HEK293T (cell line): ENCODE measurements around the gene JAG2.

ENCODE experiments used
- CTCF ChIA-PET: fragments of 350-600 bp; formaldehyde crosslinking; extraction: SDS; loops from one replicate; lab custom pipeline; 2021; ENCODE audit warnings: antibody characterized with exemption, inconsistent platforms; lab: Yijun Ruan, JAX
- POLR2A ChIA-PET: fragments of 350-600 bp; formaldehyde crosslinking; extraction: SDS; loops from one replicate; lab custom pipeline; 2020; ENCODE audit warnings: antibody characterized with exemption, inconsistent platforms; lab: Yijun Ruan, JAX
- DNase-seq: peaks from one replicate; pipeline ENCODE4 v3.0.0; 2012; ENCODE audit warnings: mixed read lengths; ENCODE audit errors: extremely low spot score
- ARNT ChIP-seq: fragments of 450-650 bp; IDR thresholded peaks from 2 replicates; pipeline ENCODE4 v1.6.1; 2017; ENCODE audit warnings: mild to moderate bottlenecking
- BHLHE40 ChIP-seq: fragments of 450-650 bp; IDR thresholded peaks from 2 replicates; pipeline ENCODE4 v1.6.1; 2016; ENCODE audit warnings: mild to moderate bottlenecking, moderate library complexity, borderline replicate concordance
- CTBP1 ChIP-seq: fragments of 450-650 bp; IDR thresholded peaks from 2 replicates; pipeline ENCODE4 v1.6.1; 2016; ENCODE audit warnings: borderline replicate concordance
- ELF4 ChIP-seq: fragments of 450-650 bp; IDR thresholded peaks from 2 replicates; pipeline ENCODE4 v1.6.1; 2017; ENCODE audit warnings: antibody characterized with exemption
- FOXA1 ChIP-seq: fragments of 450-650 bp; IDR thresholded peaks from 2 replicates; pipeline ENCODE4 v1.6.1; 2016; ENCODE audit warnings: mild to moderate bottlenecking
- FOXK2 ChIP-seq: fragments of 450-650 bp; IDR thresholded peaks from 2 replicates; pipeline ENCODE4 v1.6.1; 2016; ENCODE audit warnings: mild to moderate bottlenecking
- FOXM1 ChIP-seq: fragments of 450-650 bp; IDR thresholded peaks from 2 replicates; pipeline ENCODE4 v1.6.1; 2017; ENCODE audit warnings: mild to moderate bottlenecking, borderline replicate concordance
- HDGF ChIP-seq: fragments of 450-650 bp; IDR thresholded peaks from 2 replicates; pipeline ENCODE4 v1.6.1; 2017; ENCODE audit warnings: antibody characterized with exemption, borderline replicate concordance
- L3MBTL2 ChIP-seq: fragments of 450-650 bp; conservative IDR thresholded peaks from 2 replicates; pipeline ENCODE4 v1.6.1; 2016; ENCODE audit warnings: mild to moderate bottlenecking
- LEF1 ChIP-seq: fragments of 450-650 bp; IDR thresholded peaks from 2 replicates; pipeline ENCODE4 v1.6.1; 2017; ENCODE audit warnings: mild to moderate bottlenecking, borderline replicate concordance
- NFRKB ChIP-seq: fragments of 450-650 bp; IDR thresholded peaks from 2 replicates; pipeline ENCODE4 v1.6.1; 2016; ENCODE audit warnings: mild to moderate bottlenecking, moderate library complexity
- SP1 ChIP-seq: fragments of 450-650 bp; IDR thresholded peaks from 2 replicates; pipeline ENCODE4 v1.6.1; 2017
- SUZ12 ChIP-seq: fragments of 450-650 bp; IDR thresholded peaks from 2 replicates; pipeline ENCODE4 v1.6.1; 2016; ENCODE audit warnings: mild to moderate bottlenecking
- TARDBP ChIP-seq: fragments of 450-650 bp; IDR thresholded peaks from 2 replicates; pipeline ENCODE4 v1.6.1; 2016
- ZNF384 ChIP-seq: fragments of 450-650 bp; IDR thresholded peaks from 2 replicates; pipeline ENCODE4 v1.6.1; 2016
- TF ChIP-seq, protein P1 (sequence below): fragments of 450-650 bp; IDR thresholded peaks from 2 replicates; pipeline ENCODE4 v1.6.1; 2016

The JAG2 gene

DNA sequence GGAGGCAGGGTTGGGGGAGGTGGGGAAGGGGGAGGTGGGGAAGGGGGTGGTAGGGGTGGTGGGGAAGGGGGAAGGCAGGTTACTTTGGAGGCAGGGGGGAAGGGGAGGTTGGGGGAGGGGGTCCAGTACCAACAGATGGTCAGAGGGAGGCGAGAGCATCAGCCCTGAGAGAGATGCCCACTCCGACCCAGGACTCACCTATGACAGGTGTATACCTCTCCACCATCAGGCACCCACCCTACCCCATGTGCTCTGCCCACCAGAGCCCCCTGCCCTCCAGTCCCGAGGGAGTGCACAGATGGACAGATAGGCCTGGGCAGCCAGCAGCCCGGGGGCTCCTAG, 18.6 kb downstream of the JAG2 start:
- ChIA-PET CTCF (no interaction called here), POLR2A (no interaction called here)
- DNase-seq = no peak
- TF ChIP-seq L3MBTL2 (no peak), LEF1 (no peak), BHLHE40 (no peak), ELF4 (no peak), NFRKB (no peak), SP1 (no peak), FOXK2 (no peak), HDGF (no peak), FOXA1 (no peak), FOXM1 (no peak), SUZ12 (no peak), CTBP1 (no peak), ZNF384 (no peak)
- TF ChIP-seq, protein P1, sequence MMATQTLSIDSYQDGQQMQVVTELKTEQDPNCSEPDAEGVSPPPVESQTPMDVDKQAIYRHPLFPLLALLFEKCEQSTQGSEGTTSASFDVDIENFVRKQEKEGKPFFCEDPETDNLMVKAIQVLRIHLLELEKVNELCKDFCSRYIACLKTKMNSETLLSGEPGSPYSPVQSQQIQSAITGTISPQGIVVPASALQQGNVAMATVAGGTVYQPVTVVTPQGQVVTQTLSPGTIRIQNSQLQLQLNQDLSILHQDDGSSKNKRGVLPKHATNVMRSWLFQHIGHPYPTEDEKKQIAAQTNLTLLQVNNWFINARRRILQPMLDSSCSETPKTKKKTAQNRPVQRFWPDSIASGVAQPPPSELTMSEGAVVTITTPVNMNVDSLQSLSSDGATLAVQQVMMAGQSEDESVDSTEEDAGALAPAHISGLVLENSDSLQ = no peak

DNA sequence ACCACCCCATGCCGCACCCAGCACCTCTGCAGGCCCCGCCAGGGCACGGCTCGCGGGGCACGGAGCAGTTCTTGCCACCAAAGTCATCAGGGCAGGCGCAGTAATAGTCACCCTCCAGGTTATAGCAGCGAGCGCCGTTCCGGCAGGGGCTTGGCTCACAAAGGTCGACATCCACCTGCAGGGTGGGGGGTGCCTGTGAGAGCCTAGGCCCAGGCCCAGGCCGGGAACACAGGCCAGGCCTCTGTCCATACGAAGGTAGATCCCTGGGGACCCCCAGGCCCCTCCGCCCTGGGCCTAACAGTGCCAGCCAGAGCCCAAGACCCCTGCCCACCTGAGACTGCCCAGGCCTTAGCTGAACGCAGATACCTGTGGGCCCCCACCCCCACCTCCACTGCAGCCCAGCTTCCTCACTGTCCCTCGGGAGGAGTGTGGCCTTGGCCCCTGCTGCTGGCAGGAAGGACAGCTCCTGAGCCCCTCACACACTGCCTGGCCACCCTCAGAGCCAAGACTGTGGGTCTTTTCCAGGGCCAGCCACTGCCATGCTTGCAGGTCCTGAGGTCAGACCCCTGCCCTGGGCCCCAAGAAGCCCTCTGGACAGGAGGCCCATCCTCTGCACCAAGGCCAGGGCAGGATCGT, 19.3 kb downstream of the JAG2 start:
- POLR2A ChIA-PET = no interaction called here
- TF ChIP-seq FOXA1 = no peak
- TF ChIP-seq BHLHE40 = no peak
- TF ChIP-seq TARDBP = no peak
- TF ChIP-seq CTBP1 = no peak
- TF ChIP-seq, protein P1 = no peak
- no peak for TF ChIP-seq ELF4
- no peak for TF ChIP-seq FOXM1
- TF ChIP-seq SUZ12 = no peak
- no peak for TF ChIP-seq SP1
- TF ChIP-seq NFRKB = no peak
- TF ChIP-seq FOXK2 = no peak
- no peak for TF ChIP-seq ARNT
- TF ChIP-seq LEF1 = no peak
- CTCF ChIA-PET = no interaction called here
- DNase-seq = no peak

DNA sequence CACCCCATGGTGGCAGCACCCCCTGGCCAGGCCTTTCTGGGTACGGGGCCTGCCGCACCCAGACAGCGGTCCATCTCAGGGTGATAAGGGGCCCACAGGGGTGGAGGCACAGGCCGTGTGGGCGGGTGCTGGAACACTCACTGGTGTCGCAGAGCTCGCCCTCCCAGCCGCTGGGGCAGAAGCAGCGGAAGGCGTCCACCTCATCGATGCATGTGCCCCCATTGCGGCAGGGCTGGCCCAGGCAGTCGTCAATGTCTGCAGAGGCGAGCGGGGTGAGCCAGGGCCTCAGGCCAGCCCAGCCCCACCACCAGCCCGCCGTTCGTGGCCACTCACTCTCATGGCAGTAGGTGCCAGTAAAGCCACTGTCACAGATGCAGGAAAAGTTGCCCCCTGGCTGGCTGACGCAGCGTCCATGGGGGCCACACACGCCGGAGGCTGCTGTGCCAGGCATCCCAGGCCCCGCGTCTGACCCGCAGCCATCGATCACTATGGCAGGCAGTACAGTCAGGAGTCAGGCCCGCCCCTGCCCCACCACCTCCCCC, 19.9 kb downstream of the JAG2 start:
- ChIA-PET CTCF (no interaction called here), POLR2A (no interaction called here)
- TF ChIP-seq, protein P1 = no peak
- no peak for TF ChIP-seq NFRKB
- TF ChIP-seq TARDBP = no peak
- TF ChIP-seq FOXK2 = no peak
- TF ChIP-seq ARNT = no peak
- TF ChIP-seq CTBP1 = no peak
- no peak for TF ChIP-seq FOXA1
- TF ChIP-seq FOXM1 = no peak
- TF ChIP-seq SUZ12 = no peak
- no peak for TF ChIP-seq ELF4
- no peak for TF ChIP-seq ZNF384
- no peak for TF ChIP-seq L3MBTL2
- DNase-seq = no peak

DNA sequence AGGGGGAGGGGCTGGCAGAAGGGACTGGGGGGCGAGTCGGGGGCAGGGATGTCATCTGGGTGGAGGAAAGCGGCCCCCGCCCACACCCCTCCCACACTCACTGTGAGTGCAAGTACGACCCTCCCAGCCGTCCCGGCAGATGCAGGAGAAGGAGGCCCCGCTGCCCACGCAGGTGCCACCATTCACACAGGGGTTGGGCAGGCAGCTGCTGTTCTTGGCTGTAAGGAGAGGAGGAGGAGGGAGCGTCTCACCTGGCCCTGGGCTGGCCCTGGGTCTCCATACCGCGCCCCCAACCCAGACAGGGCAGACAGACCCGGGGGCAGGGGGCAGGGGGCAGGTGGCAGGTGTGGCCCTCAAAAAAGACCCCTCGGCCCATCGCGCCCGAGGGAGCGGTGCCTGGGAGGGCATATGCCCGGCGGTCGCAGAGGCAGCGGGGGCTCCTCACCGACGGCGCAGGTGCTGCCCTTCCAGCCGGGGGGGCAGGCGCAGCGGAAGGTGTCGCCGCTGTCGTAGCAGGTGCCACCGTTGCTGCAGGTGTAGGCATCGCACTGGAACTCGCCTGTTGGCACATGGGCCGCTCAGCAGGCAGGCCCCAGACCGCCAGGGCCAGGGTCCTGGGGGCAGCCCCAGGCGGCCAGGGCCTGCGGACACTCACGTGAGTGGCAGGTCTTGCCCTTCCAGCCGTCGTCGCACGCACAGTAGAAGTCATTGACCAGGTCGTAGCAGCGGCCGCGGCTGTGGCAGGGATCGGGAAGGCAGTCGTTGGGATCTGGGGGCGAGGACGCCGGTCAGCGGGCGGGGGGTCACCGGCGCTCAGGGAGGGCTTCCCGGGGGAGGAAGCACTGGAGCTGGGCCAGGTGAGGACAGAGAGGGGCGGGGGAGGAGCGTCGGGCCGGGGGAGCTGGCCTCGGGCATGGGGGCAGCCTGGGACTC, 20.6 kb downstream of the JAG2 start:
- ChIA-PET CTCF (no interaction called here), POLR2A (no interaction called here)
- no peak for DNase-seq
- TF ChIP-seq ELF4 = no peak
- TF ChIP-seq FOXK2 = no peak
- TF ChIP-seq ZNF384 = no peak
- no peak for TF ChIP-seq FOXA1
- no peak for TF ChIP-seq L3MBTL2
- TF ChIP-seq HDGF = no peak
- TF ChIP-seq TARDBP = no peak
- TF ChIP-seq NFRKB = no peak

DNA sequence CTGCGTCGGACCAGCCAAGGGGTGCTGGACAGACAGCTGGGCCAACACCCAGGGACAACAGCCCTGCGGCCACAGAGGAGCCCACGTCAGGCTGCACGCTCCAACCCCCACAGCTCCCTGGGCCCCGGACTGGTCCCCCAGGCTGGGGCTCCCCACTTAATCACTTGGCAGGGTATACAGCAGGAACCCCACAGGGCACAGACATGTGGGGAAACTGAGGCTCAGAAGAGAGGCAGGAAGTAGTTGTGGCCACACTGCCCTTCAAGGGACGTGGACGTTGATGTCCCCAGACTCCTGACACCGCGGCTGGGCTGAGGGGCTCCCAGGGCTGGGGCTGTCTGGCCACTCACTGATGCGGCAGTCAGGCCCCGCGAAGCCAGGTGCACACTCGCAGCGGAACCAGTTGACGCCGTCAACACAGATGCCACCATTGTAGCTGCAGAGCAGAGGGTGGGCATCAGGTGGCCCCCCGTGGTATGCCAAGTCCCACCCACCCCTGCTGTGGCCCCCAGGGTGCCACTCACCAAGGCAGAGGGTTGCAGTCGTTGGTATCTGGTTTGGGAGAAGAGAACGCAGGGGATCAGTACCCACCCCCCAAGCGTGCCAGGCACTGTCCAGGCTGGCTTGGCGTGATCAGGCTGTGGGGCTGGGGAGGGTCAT, 21.5 kb downstream of the JAG2 start:
- DNase-seq = no peak
- TF ChIP-seq FOXK2 (no peak), BHLHE40 (no peak), NFRKB (no peak), L3MBTL2 (no peak)
- ChIA-PET POLR2A (no interaction called here), CTCF (interaction anchor here (1.1 kb wide), 1 partner anchor 21 kb away, joined by 3 read pairs; no protein-coding TSS in a partner anchor)
